ENCODE data around the gene FAM90A26.
"Not testable (repeated sequence)": the region's sequence is repeated elsewhere in the genome, so short reads cannot be mapped to it uniquely, and the experiment has no call there.

The FAM90A26 gene

GRCh38 chr4:9152180-9153007 is 17.8 kb upstream of the FAM90A26 start:
- H3K9me3 Mint-ChIP-seq (ENCODE audit: low read depth); H3K36me3 Mint-ChIP-seq; H3K27me3 Mint-ChIP-seq: not testable (repeated sequence)
- H3K4me3 Mint-ChIP-seq = peak overlapping the region; percentile 93
- peak overlapping the region; percentile 96 for H3K27ac Mint-ChIP-seq
- peaks cover 13% of the 10 kb centered on the region for H3K4me1 Mint-ChIP-seq (ENCODE audit: low read depth)

GRCh38 chr4:9153008-9153570 is 17.1 kb upstream of the FAM90A26 start:
- H3K27me3 Mint-ChIP-seq; H3K36me3 Mint-ChIP-seq; H3K9me3 Mint-ChIP-seq (ENCODE audit: low read depth): not testable (repeated sequence)
- Mint-ChIP-seq H3K4me1 (ENCODE audit: low read depth) (peaks cover 13% of the 10 kb centered on the region), H3K4me3 (peak overlapping the region; percentile 93), H3K27ac (peak overlapping the region; percentile 96)

GRCh38 chr4:9153571-9154157 is 16.5 kb upstream of the FAM90A26 start:
- H3K9me3 Mint-ChIP-seq (ENCODE audit: low read depth); H3K27me3 Mint-ChIP-seq; H3K36me3 Mint-ChIP-seq: not testable (repeated sequence)
- H3K4me3 Mint-ChIP-seq = peak overlapping the region; percentile 93
- peak overlapping the region; percentile 91 for H3K27ac Mint-ChIP-seq
- peaks cover 13% of the 10 kb centered on the region for H3K4me1 Mint-ChIP-seq (ENCODE audit: low read depth)

GRCh38 chr4:9155101-9155886 is 14.9 kb upstream of the FAM90A26 start:
- H3K9me3 Mint-ChIP-seq (ENCODE audit: low read depth); H3K27me3 Mint-ChIP-seq; H3K36me3 Mint-ChIP-seq; H3K4me3 Mint-ChIP-seq; H3K27ac Mint-ChIP-seq: not testable (repeated sequence)
- peaks cover 13% of the 10 kb centered on the region for H3K4me1 Mint-ChIP-seq (ENCODE audit: low read depth)

GRCh38 chr4:9158392-9158791 is 11.8 kb upstream of the FAM90A26 start:
- H3K36me3 Mint-ChIP-seq; H3K9me3 Mint-ChIP-seq (ENCODE audit: low read depth); H3K27ac Mint-ChIP-seq; H3K27me3 Mint-ChIP-seq; H3K4me3 Mint-ChIP-seq: not testable (repeated sequence)
- peaks cover 11% of the 10 kb centered on the region for H3K4me1 Mint-ChIP-seq (ENCODE audit: low read depth)

GRCh38 chr4:9160046-9160445 is 10.2 kb upstream of the FAM90A26 start:
- H3K36me3 Mint-ChIP-seq; H3K4me1 Mint-ChIP-seq (ENCODE audit: low read depth); H3K9me3 Mint-ChIP-seq (ENCODE audit: low read depth); H3K27ac Mint-ChIP-seq; H3K4me3 Mint-ChIP-seq; H3K27me3 Mint-ChIP-seq: not testable (repeated sequence)

- not testable (repeated sequence) for H3K4me1 Mint-ChIP-seq (ENCODE audit: low read depth); H3K27ac Mint-ChIP-seq; H3K9me3 Mint-ChIP-seq (ENCODE audit: low read depth); H3K36me3 Mint-ChIP-seq; H3K4me3 Mint-ChIP-seq; H3K27me3 Mint-ChIP-seq
Measured at GRCh38 chr4:9165990-9166389, 4.2 kb upstream of the FAM90A26 start.

- H3K9me3 Mint-ChIP-seq (ENCODE audit: low read depth); H3K27me3 Mint-ChIP-seq; H3K36me3 Mint-ChIP-seq; H3K27ac Mint-ChIP-seq; H3K4me1 Mint-ChIP-seq (ENCODE audit: low read depth); H3K4me3 Mint-ChIP-seq: not testable (repeated sequence)
Measured at GRCh38 chr4:9210357-9210756, 40.1 kb downstream of the FAM90A26 start, which contains the start of gene USP17L10. Gene USP17L10 (plus strand): TSS chr4:9210657. CDS start chr4:9210657, 0 bp downstream.

- H3K9me3 Mint-ChIP-seq (ENCODE audit: low read depth); H3K27ac Mint-ChIP-seq; H3K27me3 Mint-ChIP-seq; H3K4me3 Mint-ChIP-seq; H3K4me1 Mint-ChIP-seq (ENCODE audit: low read depth); H3K36me3 Mint-ChIP-seq: not testable (repeated sequence)
Measured at GRCh38 chr4:9214701-9215100, 44.5 kb downstream of the FAM90A26 start.

- H3K27me3 Mint-ChIP-seq; H3K36me3 Mint-ChIP-seq; H3K4me3 Mint-ChIP-seq; H3K27ac Mint-ChIP-seq; H3K4me1 Mint-ChIP-seq (ENCODE audit: low read depth); H3K9me3 Mint-ChIP-seq (ENCODE audit: low read depth): not testable (repeated sequence)
Measured at GRCh38 chr4:9215105-9215504, 44.9 kb downstream of the FAM90A26 start, which contains the start of gene USP17L11. Gene USP17L11 (plus strand): TSS chr4:9215405. CDS start chr4:9215405, 0 bp downstream.

GRCh38 chr4:9219852-9220251 is 49.6 kb downstream of the FAM90A26 start, which contains the start of gene USP17L12:
Gene USP17L12 (plus strand): TSS chr4:9220152. CDS start chr4:9220152, 0 bp downstream.
- H3K36me3 Mint-ChIP-seq; H3K4me3 Mint-ChIP-seq; H3K4me1 Mint-ChIP-seq (ENCODE audit: low read depth); H3K9me3 Mint-ChIP-seq (ENCODE audit: low read depth); H3K27me3 Mint-ChIP-seq; H3K27ac Mint-ChIP-seq: not testable (repeated sequence)

GRCh38 chr4:9224596-9224995 is 54.4 kb downstream of the FAM90A26 start, which contains the start of gene USP17L13:
Gene USP17L13 (plus strand): TSS chr4:9224896. CDS start chr4:9224896, 0 bp downstream.
- H3K4me3 Mint-ChIP-seq; H3K27ac Mint-ChIP-seq; H3K9me3 Mint-ChIP-seq (ENCODE audit: low read depth); H3K4me1 Mint-ChIP-seq (ENCODE audit: low read depth); H3K36me3 Mint-ChIP-seq; H3K27me3 Mint-ChIP-seq: not testable (repeated sequence)

All from activated naive CD8-positive, alpha-beta T cell (primary cell).